ENCODE measurements around the gene POC1A.

POC1A gene

DNA sequence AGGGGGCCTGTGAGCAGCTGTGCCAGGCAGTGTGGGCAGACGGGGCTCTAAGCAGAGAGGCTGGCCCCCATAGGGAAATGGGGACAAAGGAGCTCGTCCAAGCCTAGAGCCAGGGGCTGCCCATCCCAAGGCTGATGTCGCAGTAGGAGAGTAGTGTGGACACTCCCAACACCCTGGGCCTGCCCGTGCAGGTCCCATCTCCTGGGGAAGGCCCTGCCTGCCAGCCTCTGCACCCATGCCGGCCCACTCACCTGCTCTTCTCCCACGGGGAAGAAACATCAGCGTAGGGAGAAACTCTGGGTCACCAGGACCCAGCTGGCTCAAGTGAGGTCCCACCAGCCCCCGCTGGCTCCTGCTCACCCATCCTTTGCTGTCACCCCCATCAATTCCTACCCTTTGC, 87.2 kb downstream of the POC1A start:
- no peak for DNase-seq (ENCODE audit: low read depth in 2 of 2)

DNA sequence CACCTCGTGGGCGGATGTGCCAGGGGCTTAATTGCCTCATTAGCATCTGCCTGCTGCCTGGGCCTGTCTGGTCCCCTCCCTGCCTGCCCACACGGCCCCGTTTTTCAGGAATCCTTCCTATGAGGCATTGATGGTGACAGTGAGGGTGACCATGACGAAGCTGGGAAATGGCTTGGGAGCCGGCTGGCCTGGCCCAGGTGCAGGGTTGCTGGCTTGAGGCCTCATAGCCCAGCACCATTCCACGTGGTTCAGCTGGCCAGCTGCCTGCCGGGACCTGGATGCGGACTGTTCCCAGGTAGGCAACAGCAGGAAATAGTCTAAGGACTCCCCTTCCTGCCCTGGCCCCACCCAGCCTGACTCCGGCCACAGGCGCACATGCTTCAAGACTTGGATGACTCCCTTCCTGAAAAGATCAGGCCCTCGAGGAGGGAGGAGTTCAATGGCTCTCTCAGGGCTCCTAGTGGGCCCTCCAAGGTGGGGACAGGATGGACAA, 88.9 kb downstream of the POC1A start:
- no peak for DNase-seq (ENCODE audit: low read depth in 2 of 2)

DNA sequence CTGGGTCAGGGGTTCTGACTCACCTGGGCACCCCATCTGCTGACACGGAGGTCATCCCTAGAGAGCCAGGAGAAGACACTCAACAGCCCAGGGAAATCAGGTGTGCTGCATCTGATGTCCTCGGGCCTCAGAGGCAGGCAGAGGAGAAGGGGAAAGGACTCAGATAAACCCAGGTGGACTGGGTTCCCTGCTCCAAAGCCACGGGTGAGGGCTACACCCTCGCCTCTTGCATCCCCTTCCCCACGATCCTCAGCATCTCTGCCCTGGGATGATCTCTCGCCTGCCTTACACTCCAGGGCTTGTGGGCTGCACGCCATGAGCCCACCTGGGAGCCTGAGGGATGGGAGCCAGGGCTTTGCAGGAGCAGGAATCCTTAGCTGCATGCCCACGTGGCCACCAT, 89.7 kb downstream of the POC1A start:
- no peak for DNase-seq (ENCODE audit: low read depth in 2 of 2)

GRCh38 chr3:52063026-52063723, 91.0 kb downstream of the POC1A start:
- DNase-seq (ENCODE audit: low read depth in 2 of 2), result no peak

- no peak for DNase-seq (ENCODE audit: low read depth in 2 of 2)
These were observed 91.7 kb downstream of the POC1A start for GRCh38 chr3:52062505-52062904.

GRCh38 chr3:52061121-52061910, 92.9 kb downstream of the POC1A start:
- DNase-seq (ENCODE audit: low read depth in 2 of 2), result no peak

GRCh38 chr3:52059781-52060180, 94.4 kb downstream of the POC1A start:
- no peak for DNase-seq (ENCODE audit: low read depth in 2 of 2)

DNA sequence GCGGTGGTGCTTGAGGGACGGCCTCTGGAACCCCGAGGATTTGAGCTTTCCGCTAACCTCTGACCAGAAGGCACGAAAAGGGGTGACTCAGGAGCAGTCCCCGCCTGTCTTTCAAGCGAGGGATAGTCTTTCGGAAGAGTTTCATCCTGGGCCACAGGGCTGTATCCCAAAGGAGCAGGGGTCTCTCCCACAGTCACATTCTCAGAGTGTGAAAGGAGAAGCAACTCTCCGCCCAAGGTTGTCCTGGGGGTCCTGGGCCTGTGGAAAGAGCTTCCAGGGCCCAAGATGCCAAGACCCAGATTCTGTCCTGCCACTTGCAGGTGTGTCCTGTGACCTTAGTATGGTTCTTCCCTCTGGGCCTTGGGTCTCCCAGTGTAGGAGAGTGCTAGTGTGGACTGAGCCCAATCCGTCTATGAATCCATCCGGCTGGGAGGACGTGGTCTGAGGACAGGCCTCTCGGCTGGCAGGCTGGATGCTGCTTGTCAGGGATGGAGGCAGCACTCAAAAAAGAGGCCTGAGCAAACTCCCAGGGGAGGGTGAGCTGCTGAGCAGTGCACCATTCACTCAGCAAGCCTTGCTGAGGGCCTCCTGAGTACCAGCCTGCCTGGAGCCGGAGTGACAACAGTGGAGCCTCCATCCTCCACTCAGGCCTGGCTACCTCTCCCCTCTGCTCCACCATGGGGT, 96.3 kb downstream of the POC1A start:
- DNase-seq (ENCODE audit: low read depth in 2 of 2), result no peak

- peak; percentile 96 to 97 for DNase-seq (ENCODE audit: low read depth in 2 of 2)
These were observed 97.0 kb downstream of the POC1A start for GRCh38 chr3:52056968-52057811.

- DNase-seq (ENCODE audit: low read depth in 2 of 2), result peak in 1 of 2 experiments; percentile 26
These were observed 97.7 kb downstream of the POC1A start, which contains the start of gene DUSP7 for GRCh38 chr3:52056521-52056967. Gene DUSP7, minus strand, starts transcription at chr3:52056571. Its CDS starts 205 bp downstream, at chr3:52056366.

DNA sequence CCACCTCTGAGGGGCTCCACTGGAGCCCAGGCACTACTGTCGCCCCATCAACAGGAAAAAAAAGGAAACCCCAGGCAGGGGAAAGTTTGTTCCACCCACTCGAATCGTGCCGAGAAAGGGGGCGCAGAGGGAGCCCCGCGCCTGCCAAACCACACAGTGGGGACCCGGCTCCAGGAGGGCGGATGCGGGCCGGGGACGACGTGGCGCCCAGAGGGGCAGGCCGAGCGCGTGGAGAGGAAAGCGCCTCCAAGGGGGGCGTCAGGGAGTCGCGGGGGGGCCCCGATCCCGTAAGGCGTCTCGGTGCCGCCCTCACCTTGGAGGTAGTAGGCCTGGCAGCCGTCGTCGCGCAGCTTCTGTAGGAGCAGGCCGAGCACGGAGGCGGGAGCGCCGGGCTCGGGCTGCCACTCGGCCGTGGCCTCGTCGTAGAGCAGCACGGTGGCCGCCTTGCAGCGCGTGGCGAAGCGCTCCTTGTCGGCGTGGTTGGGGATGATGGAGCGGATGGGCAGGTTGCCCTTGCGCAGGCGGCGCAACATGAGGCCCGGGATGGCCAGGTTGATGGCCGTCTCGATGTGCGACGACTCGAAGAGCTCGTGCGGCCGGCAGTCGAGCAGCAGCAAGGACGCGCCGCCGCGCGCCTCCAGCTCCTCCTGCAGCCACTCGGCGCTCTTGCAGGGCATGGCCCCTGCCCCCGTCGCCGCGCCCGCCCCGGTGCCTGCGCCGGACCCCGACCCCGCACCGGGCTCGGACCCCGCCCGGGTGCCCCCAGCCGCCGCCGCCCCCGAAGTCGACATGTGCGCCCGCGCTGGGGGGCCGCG, 98.5 kb downstream of the POC1A start:
- DNase-seq (ENCODE audit: low read depth in 2 of 2), result no peak

DNA sequence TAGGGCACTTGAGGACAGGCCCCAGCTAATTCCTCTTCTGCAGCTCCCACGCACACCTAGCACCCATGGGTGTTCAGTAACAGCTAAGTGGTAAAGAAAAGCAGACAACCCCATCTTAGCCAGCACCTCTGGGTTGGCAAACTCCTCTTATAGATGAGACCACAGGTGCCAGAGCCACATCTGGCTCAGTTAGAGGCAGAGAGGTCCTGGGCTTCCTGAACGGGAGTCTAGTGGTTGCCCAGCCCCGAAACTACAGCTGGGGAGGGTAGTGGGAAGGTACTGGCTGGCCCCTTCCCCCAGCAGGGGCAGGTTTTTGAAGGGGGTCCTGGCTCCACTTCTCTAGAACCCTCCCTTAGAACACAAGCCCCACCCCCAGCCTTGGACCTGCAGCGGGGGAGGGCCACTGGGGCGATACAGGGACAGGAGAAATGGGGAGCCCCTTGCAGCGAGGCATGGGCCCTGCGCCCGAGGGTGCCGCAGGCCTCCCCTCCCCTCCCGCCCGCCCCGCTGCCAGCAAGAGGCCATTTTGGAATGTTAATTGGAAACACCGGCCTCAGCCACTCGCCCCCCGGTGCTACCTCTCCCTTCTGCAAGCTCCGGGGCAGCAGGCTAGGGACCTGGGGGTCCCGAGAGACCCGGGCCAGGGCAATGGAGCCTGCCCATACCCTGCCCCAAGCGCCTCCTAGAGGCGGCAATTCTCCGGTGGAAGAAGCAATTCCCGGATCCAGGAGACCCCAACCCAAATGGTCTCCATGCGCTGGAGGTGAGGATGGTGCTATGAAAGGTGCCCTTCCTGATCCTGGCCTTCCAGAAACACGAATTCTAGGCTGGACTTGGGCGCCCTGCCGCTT, 99.3 kb downstream of the POC1A start:
- DNase-seq (ENCODE audit: low read depth in 2 of 2), result no peak

- no peak for DNase-seq (ENCODE audit: low read depth in 2 of 2)
These were observed 100.6 kb downstream of the POC1A start for GRCh38 chr3:52053307-52054304.

DNA sequence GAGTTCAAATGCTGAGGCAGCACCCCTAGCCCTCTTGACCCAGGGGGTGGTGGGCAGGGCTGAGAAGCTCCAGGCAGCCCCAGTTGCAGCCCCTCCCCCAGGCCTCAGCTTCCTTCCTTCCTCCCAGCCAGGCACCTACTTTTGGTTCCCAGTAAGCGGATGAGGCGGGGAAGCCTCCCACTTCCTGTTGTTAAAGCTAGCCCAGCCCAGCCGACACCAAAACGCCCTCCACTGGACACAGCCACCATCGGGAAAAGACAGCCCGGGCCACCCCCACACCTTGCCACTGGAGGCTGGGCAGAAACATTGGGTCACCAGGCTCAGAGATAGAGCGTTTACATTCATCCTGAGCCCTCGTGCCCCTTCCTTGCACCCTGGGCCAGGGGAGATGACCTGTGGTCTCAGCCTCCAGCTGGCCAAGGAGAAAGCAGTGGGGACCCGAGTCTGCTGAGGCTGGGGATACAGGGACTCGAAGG, 101.4 kb downstream of the POC1A start:
- no peak for DNase-seq (ENCODE audit: low read depth in 2 of 2)

- DNase-seq (ENCODE audit: low read depth in 2 of 2), result no peak
These were observed 102.8 kb downstream of the POC1A start for GRCh38 chr3:52051444-52051843.

- DNase-seq (ENCODE audit: low read depth in 2 of 2), result no peak
These were observed 103.7 kb downstream of the POC1A start for GRCh38 chr3:52050571-52050970.

DNA sequence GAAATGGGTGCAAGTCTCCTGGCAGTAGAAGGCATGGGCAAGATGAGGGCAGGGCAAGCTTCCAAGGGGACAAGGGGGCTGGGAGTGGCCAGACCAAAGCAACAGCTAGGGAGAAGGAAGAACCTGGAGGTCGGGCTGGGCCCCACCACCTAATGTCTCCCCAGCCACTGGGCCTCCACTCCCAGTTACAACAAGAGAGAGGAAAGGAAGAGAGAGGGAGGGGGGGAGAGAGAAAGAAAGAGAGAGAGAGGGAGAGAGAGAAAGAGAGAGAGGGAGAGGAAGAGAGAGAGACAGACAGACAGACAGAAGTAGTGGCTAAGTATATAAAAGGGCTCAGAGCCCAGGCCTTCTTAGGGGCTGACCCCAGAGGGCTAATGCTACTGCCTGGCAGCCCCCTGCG, 104.7 kb downstream of the POC1A start:
- DNase-seq (ENCODE audit: low read depth in 2 of 2), result no peak

DNA sequence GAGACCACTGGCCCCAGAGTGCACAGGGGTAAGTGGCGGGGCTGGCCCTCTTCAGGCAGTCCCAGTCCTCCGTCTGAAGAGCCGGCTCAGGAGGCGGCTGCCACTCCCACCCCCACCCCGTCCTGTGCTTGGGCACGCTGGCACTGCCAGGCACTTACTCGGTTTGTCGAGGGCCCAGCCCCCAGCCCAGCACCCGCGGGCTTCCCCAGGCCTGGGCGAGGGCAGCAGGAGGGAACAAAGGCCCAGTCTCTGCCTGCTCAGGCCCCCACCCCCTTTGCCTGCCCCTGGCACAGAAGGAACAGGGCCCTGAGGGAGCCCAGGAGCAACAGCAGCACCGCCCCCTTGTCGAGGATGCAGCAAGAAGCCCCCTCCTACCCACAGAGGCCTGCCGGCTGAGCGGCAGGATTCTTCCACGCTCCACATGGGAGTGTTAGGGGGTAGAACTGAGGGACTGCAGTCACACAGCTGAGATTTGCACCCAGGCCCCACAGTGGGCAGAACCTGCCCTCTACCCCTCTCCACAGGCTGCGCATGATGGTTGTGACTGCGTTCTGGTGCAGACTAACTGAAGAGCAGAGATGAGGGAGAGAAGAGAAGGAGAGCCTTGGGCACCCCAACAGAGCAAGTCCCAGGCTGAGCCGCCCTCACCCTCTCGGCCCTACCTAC, 106.8 kb downstream of the POC1A start:
- DNase-seq (ENCODE audit: low read depth in 2 of 2), result no peak

Data from fibroblast of skin of left biceps (primary cell).